ENCODE data around the gene PTGR3.

Gene PTGR3

GRCh38 chr18:75235896-75236295, 27.0 kb upstream of the PTGR3 start:
- DNase-seq (ENCODE audit: low read depth in 2 of 2): no peak

GRCh38 chr18:75234901-75235300, 26.0 kb upstream of the PTGR3 start:
- no peak for DNase-seq (ENCODE audit: low read depth in 2 of 2)

- DNase-seq (ENCODE audit: low read depth in 2 of 2): no peak
Observed at GRCh38 chr18:75231053-75231406, 22.1 kb upstream of the PTGR3 start.

GRCh38 chr18:75230163-75231052, 21.5 kb upstream of the PTGR3 start:
- no peak for DNase-seq (ENCODE audit: low read depth in 2 of 2)

- DNase-seq (ENCODE audit: low read depth in 2 of 2): no peak
Observed at GRCh38 chr18:75229437-75229836, 20.5 kb upstream of the PTGR3 start.

- DNase-seq (ENCODE audit: low read depth in 2 of 2): no peak
Observed at GRCh38 chr18:75228967-75229366, 20.0 kb upstream of the PTGR3 start.

GRCh38 chr18:75227535-75228296, 18.8 kb upstream of the PTGR3 start:
- DNase-seq (ENCODE audit: low read depth in 2 of 2): no peak

GRCh38 chr18:75226956-75227316, 18.0 kb upstream of the PTGR3 start:
- DNase-seq (ENCODE audit: low read depth in 2 of 2): no peak

- no peak for DNase-seq (ENCODE audit: low read depth in 2 of 2)
Observed at GRCh38 chr18:75226286-75226955, 17.5 kb upstream of the PTGR3 start.

GRCh38 chr18:75223687-75224347, 14.9 kb upstream of the PTGR3 start:
- DNase-seq (ENCODE audit: low read depth in 2 of 2): no peak

- DNase-seq (ENCODE audit: low read depth in 2 of 2): no peak
Observed at GRCh38 chr18:75222407-75222806, 13.5 kb upstream of the PTGR3 start.

- DNase-seq (ENCODE audit: low read depth in 2 of 2): no peak
Observed at GRCh38 chr18:75221897-75222296, 13.0 kb upstream of the PTGR3 start.

- DNase-seq (ENCODE audit: low read depth in 2 of 2): no peak
Observed at GRCh38 chr18:75221397-75221796, 12.5 kb upstream of the PTGR3 start.

- no peak for DNase-seq (ENCODE audit: low read depth in 2 of 2)
Observed at GRCh38 chr18:75220551-75221355, 11.8 kb upstream of the PTGR3 start.

GRCh38 chr18:75219745-75220375, 10.9 kb upstream of the PTGR3 start:
- no peak for DNase-seq (ENCODE audit: low read depth in 2 of 2)

- DNase-seq (ENCODE audit: low read depth in 2 of 2): no peak
Observed at GRCh38 chr18:75218065-75218923, 9.4 kb upstream of the PTGR3 start.

- DNase-seq (ENCODE audit: low read depth in 2 of 2): no peak
Observed at GRCh38 chr18:75216911-75217689, 8.2 kb upstream of the PTGR3 start.

GRCh38 chr18:75216212-75216910, 7.4 kb upstream of the PTGR3 start:
- no peak for DNase-seq (ENCODE audit: low read depth in 2 of 2)

All from fibroblast of skin of left quadriceps (primary cell).